ENCODE results near the gene DPF3.

Gene DPF3

GRCh38 chr14:72822946-72823611, 70.8 kb downstream of the DPF3 start:
- POLR2A ChIA-PET: no interaction called here
- CTCF ChIA-PET: no interaction called here
- no peak for TF ChIP-seq LEF1 (IDR thresholded peaks at IDR 0.05; ENCODE audit: borderline replicate concordance)
- TF ChIP-seq BHLHE40 (IDR thresholded peaks at IDR 0.05; ENCODE audit: borderline replicate concordance): no peak
- no peak for TF ChIP-seq PKNOX1 (IDR thresholded peaks at IDR 0.05)
- no peak for TF ChIP-seq L3MBTL2 (conservative IDR thresholded peaks at IDR 0.05)
- TF ChIP-seq SUZ12 (IDR thresholded peaks at IDR 0.05): no peak
- TF ChIP-seq FOXM1 (IDR thresholded peaks at IDR 0.05; ENCODE audit: borderline replicate concordance): no peak
- TF ChIP-seq FOXA1 (IDR thresholded peaks at IDR 0.05): no peak
- no peak for TF ChIP-seq FOXK2 (IDR thresholded peaks at IDR 0.05)
- no peak for TF ChIP-seq CTBP1 (IDR thresholded peaks at IDR 0.05; ENCODE audit: borderline replicate concordance)
- no peak for TF ChIP-seq SP1 (IDR thresholded peaks at IDR 0.05)
- no peak for TF ChIP-seq TARDBP (IDR thresholded peaks at IDR 0.05)
- no peak for TF ChIP-seq ELF4 (IDR thresholded peaks at IDR 0.05)
- no peak for TF ChIP-seq ARNT (IDR thresholded peaks at IDR 0.05)
- no peak for DNase-seq (ENCODE audit: extremely low spot score)

GRCh38 chr14:72818998-72819397, 74.9 kb downstream of the DPF3 start:
- no peak for DNase-seq (ENCODE audit: extremely low spot score)
- ChIA-PET CTCF (interaction anchor here (0.6 to 0.7 kb wide), 3 partner anchors 87 to 119 kb away, joined by 3 to 7 read pairs (median 3); no protein-coding TSS in a partner anchor), POLR2A (interaction anchor here (0.6 kb wide), 1 partner anchor 53 kb away, joined by 3 read pairs; no protein-coding TSS in a partner anchor)
- TF ChIP-seq NFRKB (IDR thresholded peaks at IDR 0.05) (no peak), FOXM1 (IDR thresholded peaks at IDR 0.05; ENCODE audit: borderline replicate concordance) (no peak), BHLHE40 (IDR thresholded peaks at IDR 0.05; ENCODE audit: borderline replicate concordance) (no peak), SUZ12 (IDR thresholded peaks at IDR 0.05) (no peak), FOXA1 (IDR thresholded peaks at IDR 0.05) (no peak), FOXK2 (IDR thresholded peaks at IDR 0.05) (no peak), PKNOX1 (IDR thresholded peaks at IDR 0.05) (no peak), SP1 (IDR thresholded peaks at IDR 0.05) (no peak), ZNF384 (IDR thresholded peaks at IDR 0.05) (no peak), CTBP1 (IDR thresholded peaks at IDR 0.05; ENCODE audit: borderline replicate concordance) (no peak), LEF1 (IDR thresholded peaks at IDR 0.05; ENCODE audit: borderline replicate concordance) (no peak), L3MBTL2 (conservative IDR thresholded peaks at IDR 0.05) (no peak), TARDBP (IDR thresholded peaks at IDR 0.05) (no peak)

GRCh38 chr14:72816287-72816686, 77.6 kb downstream of the DPF3 start:
- CTCF ChIA-PET: interaction anchor here (0.6 kb wide), 1 partner anchor 89 kb away, joined by 3 read pairs; no protein-coding TSS in a partner anchor
- DNase-seq (ENCODE audit: extremely low spot score): no peak
- no peak for TF ChIP-seq FOXM1 (IDR thresholded peaks at IDR 0.05; ENCODE audit: borderline replicate concordance)
- TF ChIP-seq NFRKB (IDR thresholded peaks at IDR 0.05): no peak
- no peak for TF ChIP-seq FOXK2 (IDR thresholded peaks at IDR 0.05)
- no peak for TF ChIP-seq PKNOX1 (IDR thresholded peaks at IDR 0.05)
- no peak for TF ChIP-seq ZNF384 (IDR thresholded peaks at IDR 0.05)
- no peak for TF ChIP-seq CTBP1 (IDR thresholded peaks at IDR 0.05; ENCODE audit: borderline replicate concordance)
- TF ChIP-seq TARDBP (IDR thresholded peaks at IDR 0.05): no peak
- no peak for TF ChIP-seq L3MBTL2 (conservative IDR thresholded peaks at IDR 0.05)
- no peak for TF ChIP-seq SUZ12 (IDR thresholded peaks at IDR 0.05)
- no peak for TF ChIP-seq ELF4 (IDR thresholded peaks at IDR 0.05)
- TF ChIP-seq LEF1 (IDR thresholded peaks at IDR 0.05; ENCODE audit: borderline replicate concordance): no peak
- no peak for TF ChIP-seq SP1 (IDR thresholded peaks at IDR 0.05)
- POLR2A ChIA-PET: no interaction called here

GRCh38 chr14:72815430-72815829, 78.5 kb downstream of the DPF3 start:
- TF ChIP-seq FOXM1 (IDR thresholded peaks at IDR 0.05; ENCODE audit: borderline replicate concordance) (no peak), FOXK2 (IDR thresholded peaks at IDR 0.05) (no peak), TARDBP (IDR thresholded peaks at IDR 0.05) (no peak), CTBP1 (IDR thresholded peaks at IDR 0.05; ENCODE audit: borderline replicate concordance) (no peak), LEF1 (IDR thresholded peaks at IDR 0.05; ENCODE audit: borderline replicate concordance) (no peak), SUZ12 (IDR thresholded peaks at IDR 0.05) (no peak), ELF4 (IDR thresholded peaks at IDR 0.05) (no peak), NFRKB (IDR thresholded peaks at IDR 0.05) (no peak), ARNT (IDR thresholded peaks at IDR 0.05) (no peak), L3MBTL2 (conservative IDR thresholded peaks at IDR 0.05) (no peak), SP1 (IDR thresholded peaks at IDR 0.05) (no peak), ZNF384 (IDR thresholded peaks at IDR 0.05) (no peak), PKNOX1 (IDR thresholded peaks at IDR 0.05) (no peak), BHLHE40 (IDR thresholded peaks at IDR 0.05; ENCODE audit: borderline replicate concordance) (no peak), HDGF (IDR thresholded peaks at IDR 0.05; ENCODE audit: borderline replicate concordance) (no peak), FOXA1 (IDR thresholded peaks at IDR 0.05) (no peak)
- POLR2A ChIA-PET: no interaction called here
- CTCF ChIA-PET: interaction anchor here (0.6 kb wide), 1 partner anchor 90 kb away, joined by 3 read pairs; no protein-coding TSS in a partner anchor
- no peak for DNase-seq (ENCODE audit: extremely low spot score)

- ChIA-PET CTCF (no interaction called here), POLR2A (no interaction called here)
- no peak for TF ChIP-seq TARDBP (IDR thresholded peaks at IDR 0.05)
- no peak for TF ChIP-seq FOXM1 (IDR thresholded peaks at IDR 0.05; ENCODE audit: borderline replicate concordance)
- TF ChIP-seq BHLHE40 (IDR thresholded peaks at IDR 0.05; ENCODE audit: borderline replicate concordance): no peak
- TF ChIP-seq HDGF (IDR thresholded peaks at IDR 0.05; ENCODE audit: borderline replicate concordance): no peak
- TF ChIP-seq NFRKB (IDR thresholded peaks at IDR 0.05): no peak
- TF ChIP-seq LEF1 (IDR thresholded peaks at IDR 0.05; ENCODE audit: borderline replicate concordance): no peak
- TF ChIP-seq L3MBTL2 (conservative IDR thresholded peaks at IDR 0.05): no peak
- no peak for TF ChIP-seq ZNF384 (IDR thresholded peaks at IDR 0.05)
- no peak for TF ChIP-seq ELF4 (IDR thresholded peaks at IDR 0.05)
- no peak for TF ChIP-seq ARNT (IDR thresholded peaks at IDR 0.05)
- no peak for TF ChIP-seq PKNOX1 (IDR thresholded peaks at IDR 0.05)
- TF ChIP-seq CTBP1 (IDR thresholded peaks at IDR 0.05; ENCODE audit: borderline replicate concordance): no peak
- TF ChIP-seq SP1 (IDR thresholded peaks at IDR 0.05): no peak
- TF ChIP-seq SUZ12 (IDR thresholded peaks at IDR 0.05): no peak
- TF ChIP-seq FOXA1 (IDR thresholded peaks at IDR 0.05): no peak
- TF ChIP-seq FOXK2 (IDR thresholded peaks at IDR 0.05): no peak
- DNase-seq (ENCODE audit: extremely low spot score): no peak
These were observed 81.5 kb downstream of the DPF3 start for GRCh38 chr14:72812292-72812851.

Measured in HEK293T (cell line).